GM21717 (cell line): ENCODE measurements around the gene SLAMF1.

Source experiments
- ATAC-seq: cut with Tn5 transposase; IDR thresholded peaks from one replicate; pipeline ENCODE4 v1.9.1; 2021; ENCODE audit warnings: mild to moderate bottlenecking, moderate library complexity; ENCODE audit not compliant: unreplicated experiment

Gene SLAMF1

GRCh38 chr1:160625725-160626498 lies 20.9 kb downstream of the SLAMF1 start:
- ATAC-seq: no peak

GRCh38 chr1:160625321-160625720 lies 21.5 kb downstream of the SLAMF1 start:
- no peak for ATAC-seq

GRCh38 chr1:160624464-160624863 lies 22.4 kb downstream of the SLAMF1 start:
- no peak for ATAC-seq

GRCh38 chr1:160623862-160624261 lies 23.0 kb downstream of the SLAMF1 start:
- no peak for ATAC-seq

- no peak for ATAC-seq
Observed at GRCh38 chr1:160623227-160623633, 23.6 kb downstream of the SLAMF1 start.

GRCh38 chr1:160622501-160623226 lies 24.2 kb downstream of the SLAMF1 start:
- ATAC-seq: no peak

- no peak for ATAC-seq
Observed at GRCh38 chr1:160621633-160622413, 25.0 kb downstream of the SLAMF1 start.

- ATAC-seq: no peak
Observed at GRCh38 chr1:160620942-160621632, 25.8 kb downstream of the SLAMF1 start.

GRCh38 chr1:160619742-160620277 lies 27.0 kb downstream of the SLAMF1 start:
- ATAC-seq: no peak

- ATAC-seq: no peak
Observed at GRCh38 chr1:160618763-160619274, 28.0 kb downstream of the SLAMF1 start.

- no peak for ATAC-seq
Observed at GRCh38 chr1:160618327-160618726, 28.5 kb downstream of the SLAMF1 start.

- ATAC-seq: no peak
Observed at GRCh38 chr1:160615660-160616059, 31.2 kb downstream of the SLAMF1 start.

- ATAC-seq: no peak
Observed at GRCh38 chr1:160614410-160614809, 32.4 kb downstream of the SLAMF1 start.

GRCh38 chr1:160612613-160613218 lies 34.1 kb downstream of the SLAMF1 start:
- ATAC-seq: no peak

GRCh38 chr1:160610569-160611242 lies 36.1 kb downstream of the SLAMF1 start:
- no peak for ATAC-seq

GRCh38 chr1:160608941-160609340 lies 37.9 kb downstream of the SLAMF1 start:
- ATAC-seq: no peak

GRCh38 chr1:160608514-160608913 lies 38.3 kb downstream of the SLAMF1 start:
- no peak for ATAC-seq

GRCh38 chr1:160608057-160608456 lies 38.8 kb downstream of the SLAMF1 start:
- no peak for ATAC-seq

- ATAC-seq: no peak
Observed at GRCh38 chr1:160607672-160608032, 39.2 kb downstream of the SLAMF1 start.
